GM10266 (cell line): Measurements from ENCODE around the gene C3orf62.

ENCODE experiments used
- DNase-seq: peaks from one replicate; pipeline ENCODE4 v3.0.0; 2012; ENCODE audit errors: extremely low spot score
- TF ChIP-seq, protein P1 (sequence below): IDR thresholded peaks from 2 replicates; pipeline ENCODE4 v1.5.1; 2012; ENCODE audit warnings: mild to moderate bottlenecking, low read depth; ENCODE audit not compliant: control insufficient read depth, insufficient read depth; ENCODE audit errors: missing control alignments

C3orf62 gene

DNA sequence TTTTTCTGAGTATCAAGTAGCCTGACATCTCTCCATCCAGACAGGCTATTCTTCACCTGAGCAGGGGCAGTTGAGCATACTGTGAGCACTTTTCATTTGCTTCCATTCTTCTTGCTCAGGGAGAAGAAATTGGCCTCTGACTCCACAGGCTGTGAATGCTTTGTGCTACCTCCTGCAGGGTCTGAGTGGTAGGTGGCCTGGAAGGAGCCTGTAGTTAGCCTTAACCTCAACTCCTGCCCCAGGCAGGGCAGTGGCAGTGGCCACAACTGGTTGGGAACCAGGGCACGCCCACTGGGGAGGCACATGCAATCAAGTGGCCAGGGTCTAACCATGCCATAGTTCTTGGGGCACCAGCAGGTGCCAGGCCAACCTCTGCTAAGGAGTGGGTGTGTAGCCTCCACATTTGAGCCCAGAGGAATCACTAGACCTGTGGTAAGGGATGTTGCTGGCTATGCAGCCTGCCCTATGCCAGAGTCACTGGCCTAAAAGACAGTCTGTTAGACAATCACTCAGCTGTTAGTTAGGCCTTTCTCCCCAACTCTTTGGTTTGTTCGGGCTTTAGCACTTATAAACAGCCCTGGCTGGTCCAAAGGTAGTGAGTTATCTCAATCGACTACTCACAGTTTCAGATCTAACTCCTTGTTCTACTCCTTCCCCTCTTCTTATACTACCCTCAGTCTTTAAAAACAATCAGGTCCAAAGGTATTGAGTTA is 7.4 kb downstream of the C3orf62 start:
- TF ChIP-seq, protein P1, sequence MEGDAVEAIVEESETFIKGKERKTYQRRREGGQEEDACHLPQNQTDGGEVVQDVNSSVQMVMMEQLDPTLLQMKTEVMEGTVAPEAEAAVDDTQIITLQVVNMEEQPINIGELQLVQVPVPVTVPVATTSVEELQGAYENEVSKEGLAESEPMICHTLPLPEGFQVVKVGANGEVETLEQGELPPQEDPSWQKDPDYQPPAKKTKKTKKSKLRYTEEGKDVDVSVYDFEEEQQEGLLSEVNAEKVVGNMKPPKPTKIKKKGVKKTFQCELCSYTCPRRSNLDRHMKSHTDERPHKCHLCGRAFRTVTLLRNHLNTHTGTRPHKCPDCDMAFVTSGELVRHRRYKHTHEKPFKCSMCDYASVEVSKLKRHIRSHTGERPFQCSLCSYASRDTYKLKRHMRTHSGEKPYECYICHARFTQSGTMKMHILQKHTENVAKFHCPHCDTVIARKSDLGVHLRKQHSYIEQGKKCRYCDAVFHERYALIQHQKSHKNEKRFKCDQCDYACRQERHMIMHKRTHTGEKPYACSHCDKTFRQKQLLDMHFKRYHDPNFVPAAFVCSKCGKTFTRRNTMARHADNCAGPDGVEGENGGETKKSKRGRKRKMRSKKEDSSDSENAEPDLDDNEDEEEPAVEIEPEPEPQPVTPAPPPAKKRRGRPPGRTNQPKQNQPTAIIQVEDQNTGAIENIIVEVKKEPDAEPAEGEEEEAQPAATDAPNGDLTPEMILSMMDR = no peak
- DNase-seq = no peak

DNA sequence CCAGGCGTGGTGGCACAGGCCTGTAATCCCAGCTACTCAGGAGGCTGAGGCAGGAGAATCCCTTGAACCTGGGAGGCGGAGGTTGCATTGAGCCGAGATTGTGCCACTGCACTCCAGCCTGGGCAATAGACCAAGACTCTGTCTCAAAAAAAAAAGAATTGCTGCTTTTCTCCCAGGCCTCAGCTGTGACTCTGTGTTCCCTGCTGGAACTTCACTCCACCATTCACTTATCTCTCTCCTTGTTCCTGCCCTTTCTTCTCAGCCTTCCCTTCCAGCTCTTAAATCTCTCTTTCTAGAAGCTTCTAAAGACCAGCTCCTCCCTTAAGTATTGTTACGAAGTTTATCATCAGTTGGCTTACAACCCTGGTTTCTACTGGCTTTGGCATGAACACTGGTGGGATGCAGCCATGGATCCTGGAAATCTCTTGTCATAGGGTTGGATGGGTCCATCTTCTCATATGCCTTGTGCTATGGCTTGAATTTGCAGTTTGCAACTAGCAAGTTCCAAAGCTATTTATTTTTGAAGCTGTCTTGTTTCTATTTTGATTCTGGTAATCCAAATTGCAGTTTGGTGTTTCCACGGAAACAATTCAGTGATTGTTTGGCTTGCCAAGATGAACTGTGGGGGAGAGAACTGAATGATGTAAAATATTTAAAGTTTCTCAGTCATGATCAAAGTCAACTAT is 10.5 kb downstream of the C3orf62 start:
- TF ChIP-seq, protein P1 = no peak
- no peak for DNase-seq

DNA sequence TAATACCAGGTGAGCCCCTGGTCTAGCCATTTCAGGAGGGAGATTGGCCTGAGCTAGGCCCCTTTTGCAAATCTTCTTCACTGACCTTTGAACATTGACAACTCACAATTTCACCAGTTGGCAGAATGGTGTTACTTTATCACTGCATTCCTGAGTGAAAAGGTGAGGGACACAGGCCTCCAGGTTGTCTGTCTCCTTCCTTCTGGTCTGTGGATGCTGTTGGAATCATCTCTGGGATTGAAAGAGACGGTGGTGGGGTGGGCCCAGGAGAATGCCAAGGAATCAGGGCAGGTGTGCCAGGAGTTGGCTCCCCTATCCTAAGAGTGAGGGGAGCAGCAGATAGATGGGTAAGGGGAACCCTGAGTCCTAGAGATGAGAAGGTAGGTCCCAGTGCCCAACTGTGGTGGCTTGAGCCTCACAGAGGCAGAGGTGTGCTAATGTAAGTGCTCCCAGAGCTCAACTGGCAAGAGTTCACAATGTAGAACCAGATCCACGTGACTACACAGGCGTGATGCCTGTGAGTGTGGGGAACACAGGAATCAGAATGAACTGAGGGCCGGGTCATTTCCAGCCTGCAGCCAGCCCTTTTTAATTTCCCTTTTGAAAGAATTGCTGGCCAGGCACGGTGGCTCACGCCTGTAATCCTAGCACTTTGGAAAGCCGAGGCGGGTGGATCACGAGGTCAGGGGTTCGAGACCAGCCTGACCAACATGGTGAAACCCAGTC is 11.2 kb downstream of the C3orf62 start:
- TF ChIP-seq, protein P1 = no peak

DNA sequence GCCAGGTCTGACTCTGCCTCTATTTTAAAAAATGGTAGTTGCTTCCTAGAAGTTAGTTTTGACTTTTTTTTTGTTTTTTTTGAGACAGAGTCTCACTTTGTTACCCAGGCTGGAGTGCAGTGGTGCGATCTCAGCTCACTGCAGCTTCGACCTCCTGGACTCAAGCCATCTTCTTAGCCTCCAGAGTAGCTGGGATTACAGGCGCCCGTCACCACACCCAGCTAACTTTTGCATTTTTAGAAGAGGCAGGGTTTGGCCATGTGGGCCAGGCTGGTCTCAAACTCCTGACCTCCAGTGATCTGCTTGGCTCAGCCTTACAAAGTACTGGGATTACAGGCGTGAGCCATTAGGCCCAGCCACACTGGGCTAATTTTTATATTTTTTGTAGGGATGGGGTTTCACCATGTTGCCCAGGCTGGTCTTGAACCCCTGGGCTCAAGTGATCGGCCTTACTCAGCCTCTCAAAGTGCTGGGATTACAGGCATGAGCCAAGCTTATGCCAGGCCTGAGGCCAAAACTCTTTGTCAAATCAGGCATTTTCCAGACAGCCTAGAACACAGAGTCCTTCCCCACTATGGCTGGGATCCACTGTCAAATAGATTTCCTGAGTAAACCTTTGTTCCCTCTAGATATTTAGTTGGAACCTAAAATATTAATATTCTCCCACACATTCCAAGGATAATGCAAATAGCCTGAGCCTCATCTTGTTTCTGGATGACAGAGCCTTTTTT is 13.7 kb downstream of the C3orf62 start:
- DNase-seq = no peak

More for the DNA sequence above, 11.2 kb downstream of the C3orf62 start:
- DNase-seq = no peak

DNA sequence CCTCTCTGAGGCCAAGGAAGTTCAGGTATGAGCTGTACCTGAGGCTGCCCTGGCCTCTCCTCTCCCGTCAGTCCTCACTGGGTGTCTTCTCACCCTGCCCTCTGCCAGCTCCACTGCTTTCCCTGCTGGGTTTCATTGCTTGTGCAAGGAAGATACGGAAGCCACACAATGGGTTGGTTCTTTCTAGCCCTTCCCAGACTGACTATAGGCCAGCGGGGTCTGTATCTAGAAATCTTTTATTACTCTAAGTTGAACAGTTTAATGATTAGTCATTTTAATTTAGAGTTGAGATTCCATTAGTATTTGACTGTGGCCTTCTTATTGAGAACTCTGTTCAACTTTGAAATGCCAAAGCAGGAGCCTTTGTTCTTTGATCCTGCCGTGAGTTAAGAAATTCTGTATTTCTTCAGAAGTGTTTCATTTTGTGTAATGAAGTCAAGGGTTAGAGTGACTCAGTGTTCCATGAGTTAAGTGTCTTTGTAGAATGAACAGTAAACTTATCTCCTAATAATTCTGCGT is 16.2 kb downstream of the C3orf62 start:
- TF ChIP-seq, protein P1 = no peak
- DNase-seq = no peak

More for the DNA sequence above, 13.7 kb downstream of the C3orf62 start:
- TF ChIP-seq, protein P1 = no peak

DNA sequence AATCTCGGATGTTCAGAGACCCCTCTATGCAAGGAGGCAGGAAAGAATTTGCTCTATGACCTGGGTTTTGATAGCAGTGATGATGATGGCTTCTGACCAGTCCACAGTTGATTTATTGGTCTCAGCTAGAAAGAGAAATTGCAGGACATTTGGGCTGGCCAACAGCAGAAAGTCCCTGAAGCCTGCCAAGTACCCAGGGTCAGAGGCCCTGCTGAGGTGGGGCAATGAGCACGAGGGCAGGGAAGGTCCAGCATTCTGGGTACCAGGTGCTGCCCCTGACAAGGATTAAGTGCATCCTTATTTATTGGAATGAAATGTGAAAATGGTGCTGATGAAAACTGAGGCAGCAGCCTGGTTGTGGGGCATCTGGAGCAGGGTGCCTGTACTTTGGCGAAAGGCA is 19.8 kb downstream of the C3orf62 start:
- TF ChIP-seq, protein P1 = no peak
- DNase-seq = no peak
